Measurements from ENCODE around the gene IL22RA1.

- TF ChIP-seq REST (IDR thresholded peaks at IDR 0.05; ENCODE audit: insufficient read depth in 1 of 2, low read depth in 2 of 2, low read length in 2 of 2) (no peak), FOXP2 (optimal IDR thresholded peaks at IDR 0.05; ENCODE audit: borderline replicate concordance, extremely low read depth, extremely low read length, insufficient read depth) (no peak), TAF1 (IDR thresholded peaks at IDR 0.05; ENCODE audit: borderline replicate concordance, insufficient read depth, low read length) (no peak)
These were observed 9.9 kb upstream of the IL22RA1 start for GRCh38 chr1:24152631-24153494.

All from PFSK-1 (cell line).